GM18502 (cell line): Measurements from ENCODE around the gene CNTROB.

ENCODE experiments used
- ATAC-seq: cut with Tn5 transposase; IDR thresholded peaks from one replicate; pipeline ENCODE4 v1.9.1; 2021; ENCODE audit warnings: mild to moderate bottlenecking; ENCODE audit not compliant: unreplicated experiment, poor library complexity

Gene CNTROB

GRCh38 chr17:7903154-7904103 is 28.6 kb upstream of the CNTROB start:
- ATAC-seq = no peak

GRCh38 chr17:7909089-7909488 is 22.9 kb upstream of the CNTROB start:
- ATAC-seq = no peak

GRCh38 chr17:7910281-7910680 is 21.7 kb upstream of the CNTROB start:
- no peak for ATAC-seq

- ATAC-seq = no peak
Observed at GRCh38 chr17:7910711-7911110, 21.3 kb upstream of the CNTROB start.

- no peak for ATAC-seq
Observed at GRCh38 chr17:7911116-7911515, 20.9 kb upstream of the CNTROB start.

- ATAC-seq = no peak
Observed at GRCh38 chr17:7912927-7913524, 19.0 kb upstream of the CNTROB start.

- no peak for ATAC-seq
Observed at GRCh38 chr17:7915179-7915610, 16.8 kb upstream of the CNTROB start.

GRCh38 chr17:7915611-7916384 is 16.2 kb upstream of the CNTROB start, which contains the start of gene RNF227:
Gene RNF227, minus strand, starts transcription at chr17:7916289. Its CDS starts 94 bp downstream, at chr17:7916195.
- ATAC-seq = peak; percentile 75

GRCh38 chr17:7916385-7916682 is 15.7 kb upstream of the CNTROB start:
- no peak for ATAC-seq

GRCh38 chr17:7916808-7917207 is 15.2 kb upstream of the CNTROB start:
- ATAC-seq = no peak

GRCh38 chr17:7922269-7922844 is 9.6 kb upstream of the CNTROB start:
- no peak for ATAC-seq

- ATAC-seq = no peak
Observed at GRCh38 chr17:7922845-7923628, 9.0 kb upstream of the CNTROB start.

GRCh38 chr17:7927596-7927995 is 4.4 kb upstream of the CNTROB start:
- ATAC-seq = no peak

GRCh38 chr17:7929158-7930023 is 2.6 kb upstream of the CNTROB start, which contains the start of gene KCNAB3:
Gene KCNAB3, minus strand, starts transcription at chr17:7929856. Its CDS starts 421 bp downstream, at chr17:7929435.
- no peak for ATAC-seq

- no peak for ATAC-seq
Observed at GRCh38 chr17:7930841-7931631, 970 bp upstream of the CNTROB start.

GRCh38 chr17:7932483-7932891 is 481 bp downstream of the CNTROB start:
- peak; percentile 17 for ATAC-seq

- ATAC-seq = no peak
Observed at GRCh38 chr17:7932949-7933348, 943 bp downstream of the CNTROB start.

GRCh38 chr17:7935859-7936258 is 3.9 kb downstream of the CNTROB start:
- no peak for ATAC-seq
